OCI-LY7 (cell line): ENCODE measurements around the gene MAZ. TPM values are rescaled to one million over a fixed set of nuclear protein-coding genes. Genes with fewer than 3 reads are reported as not detected.

Experiments used
- BruUV-seq: library from RNA; stranded (reverse); fragments of 400-500 nt; replicated peaks from 2 replicates; lab custom pipeline; 2021; lab: Mats Ljungman, UMichigan
- CTCF ChIA-PET: fragments of 300-600 bp; sonication (Branson Sonifier 250); formaldehyde crosslinking; loops from one replicate; lab custom pipeline; 2022; ENCODE audit warnings: antibody characterized with exemption; ENCODE audit not compliant: unreplicated experiment; lab: Charles Lee
- POLR2A ChIA-PET: fragments of 300-600 bp; sonication (Branson Sonifier 250); formaldehyde crosslinking; loops from one replicate; lab custom pipeline; 2022; ENCODE audit warnings: antibody characterized with exemption; lab: Charles Lee
- DNase-seq: peaks from one replicate; pipeline ENCODE4 v3.0.0-alpha.2; 2015; ENCODE audit warnings: low spot score
- H2AFZ ChIP-seq: fragments of 200-600 bp; sonication (generic), shearing (Covaris generic); 2 replicates; pipeline ENCODE4 v1.6.1; 2014; ENCODE audit warnings: mild to moderate bottlenecking, antibody characterized with exemption, low read length, moderate library complexity
- H3K27ac ChIP-seq: fragments of 200-600 bp; sonication (generic); 2 replicates; pipeline ENCODE4 v1.5.1; 2014; ENCODE audit warnings: mixed run types, low read depth, mild to moderate bottlenecking, moderate library complexity, low read length, inconsistent platforms; ENCODE audit not compliant: poor library complexity, severe bottlenecking
- H3K36me3 ChIP-seq: fragments of 200-600 bp; sonication (generic); 2 replicates; pipeline ENCODE4 v1.6.1; 2014; ENCODE audit warnings: mild to moderate bottlenecking, antibody characterized with exemption, low read length, moderate library complexity, mixed read lengths; ENCODE audit not compliant: insufficient read depth
- H3K4me1 ChIP-seq: fragments of 200-600 bp; sonication (generic); 2 replicates; pipeline ENCODE4 v1.5.1; 2014; ENCODE audit warnings: mild to moderate bottlenecking, low read length; ENCODE audit not compliant: insufficient read depth, poor library complexity, severe bottlenecking
- H3K4me2 ChIP-seq: fragments of 200-600 bp; sonication (generic); 2 replicates; pipeline ENCODE4 v1.6.1; 2014; ENCODE audit warnings: mild to moderate bottlenecking, low read length
- H3K4me3 ChIP-seq: fragments of 200-600 bp; sonication (generic); 2 replicates; pipeline ENCODE4 v1.5.1; 2014; ENCODE audit warnings: mild to moderate bottlenecking, low read depth, low read length; ENCODE audit not compliant: poor library complexity, severe bottlenecking
- H3K79me2 ChIP-seq: fragments of 200-600 bp; sonication (generic); 2 replicates; pipeline ENCODE4 v1.6.1; 2016; ENCODE audit warnings: low read depth, mild to moderate bottlenecking, low read length, moderate library complexity, mixed read lengths; ENCODE audit not compliant: insufficient read depth
- H3K9me2 ChIP-seq: fragments of 200-600 bp; sonication (generic); 2 replicates; pipeline ENCODE4 v1.6.1; 2016; ENCODE audit warnings: mild to moderate bottlenecking, low read length, mixed read lengths; ENCODE audit not compliant: insufficient read depth
- H3K9me3 ChIP-seq: fragments of 200-600 bp; sonication (generic); 2 replicates; pipeline ENCODE4 v1.6.1; 2014; ENCODE audit warnings: mild to moderate bottlenecking, mixed run types, low read length, mixed read lengths
- H4K20me1 ChIP-seq: fragments of 200-600 bp; sonication (generic); 2 replicates; pipeline ENCODE4 v1.6.1; 2014; ENCODE audit warnings: mild to moderate bottlenecking, antibody characterized with exemption, low read length, moderate library complexity, mixed read lengths; ENCODE audit not compliant: insufficient read depth
- CTCF ChIP-seq: fragments of 200-600 bp; sonication (generic); conservative IDR thresholded peaks from 2 replicates; pipeline ENCODE4 v1.5.1; 2014; ENCODE audit warnings: mild to moderate bottlenecking, antibody characterized with exemption, low read length, moderate library complexity, mixed read lengths
- EZH2phosphoT487 ChIP-seq: fragments of 200-600 bp; sonication (generic); IDR thresholded peaks from 2 replicates; pipeline ENCODE4 v1.6.1; 2018; ENCODE audit warnings: low read depth, borderline replicate concordance, mild to moderate bottlenecking, mixed run types, antibody characterized with exemption, low read length, moderate library complexity, mixed read lengths
- intact Hi-C: fragments of 100-400 bp; cut with micrococcal nuclease; formaldehyde crosslinking; loops from one replicate; pipeline ENCODE4 v1.10.0; 2022; ENCODE audit not compliant: unreplicated experiment
- total RNA-seq, 2 experiments: library from RNA; depleted of rRNA in 1 of 2; stranded (reverse); fragments of >200 nt in 1 of 2; shearing (Covaris generic) in 1 of 2; gene quantifications; 2 replicates each; pipeline ENCODE4 v1.2.3, GENCODE V29; 2014 to 2022

Gene MAZ
- total RNA-seq, 2 experiments from 2014 or later, result 471 to 484 TPM

- no peaks in the 10 kb centered on the region for H4K20me1 ChIP-seq
- intact Hi-C loops, result no loop called here
These were observed 50.9 kb downstream of the MAZ start for GRCh38 chr16:29857133-29857760.

GRCh38 chr16:29858149-29858849, 52.0 kb downstream of the MAZ start:
- no peak overlapping the region for H3K4me3 ChIP-seq
- H3K9me2 ChIP-seq, result no peaks in the 10 kb centered on the region
- peaks cover 7% of the 10 kb centered on the region for H3K4me1 ChIP-seq
- TSS peak; percentile 55 for BruUV-seq
- POLR2A ChIA-PET, result no interaction called here
- no peaks in the 10 kb centered on the region for H3K9me3 ChIP-seq
- TF ChIP-seq CTCF, result no peak
- no peak for TF ChIP-seq EZH2phosphoT487
- no peak overlapping the region for H3K4me2 ChIP-seq
- CTCF ChIA-PET, result no interaction called here
- no peaks in the 10 kb centered on the region for H4K20me1 ChIP-seq
- no peak for DNase-seq
- H2AFZ ChIP-seq, result no peak overlapping the region
- intact Hi-C loops, result no loop called here
- peaks cover 23% of the 10 kb centered on the region; the same call in 1 of the 2 replicates for H3K36me3 ChIP-seq
- peaks cover 8% of the 10 kb centered on the region; the same call in 1 of the 2 replicates for H3K79me2 ChIP-seq
- H3K27ac ChIP-seq, result no peak overlapping the region

More at GRCh38 chr16:29857133-29857760, 50.9 kb downstream of the MAZ start:
- H3K4me2 ChIP-seq, result no peak overlapping the region
- no peak overlapping the region for H3K27ac ChIP-seq
- H3K9me2 ChIP-seq, result no peaks in the 10 kb centered on the region
- H3K4me1 ChIP-seq, result peaks cover 6% of the 10 kb centered on the region
- no peak for DNase-seq
- TF ChIP-seq CTCF (no peak), EZH2phosphoT487 (no peak)
- H2AFZ ChIP-seq, result no peak overlapping the region
- CTCF ChIA-PET, result no interaction called here
- POLR2A ChIA-PET, result interaction anchor here (0.6 kb wide), 1 partner anchor 70 kb away, joined by 3 read pairs; no protein-coding TSS in a partner anchor
- H3K36me3 ChIP-seq, result peaks cover 23% of the 10 kb centered on the region; the same call in 1 of the 2 replicates
- H3K79me2 ChIP-seq, result peaks cover 5% of the 10 kb centered on the region; the same call in 1 of the 2 replicates
- no peak overlapping the region for H3K4me3 ChIP-seq
- BruUV-seq, result no TSS peak
- no peaks in the 10 kb centered on the region for H3K9me3 ChIP-seq

DNA sequence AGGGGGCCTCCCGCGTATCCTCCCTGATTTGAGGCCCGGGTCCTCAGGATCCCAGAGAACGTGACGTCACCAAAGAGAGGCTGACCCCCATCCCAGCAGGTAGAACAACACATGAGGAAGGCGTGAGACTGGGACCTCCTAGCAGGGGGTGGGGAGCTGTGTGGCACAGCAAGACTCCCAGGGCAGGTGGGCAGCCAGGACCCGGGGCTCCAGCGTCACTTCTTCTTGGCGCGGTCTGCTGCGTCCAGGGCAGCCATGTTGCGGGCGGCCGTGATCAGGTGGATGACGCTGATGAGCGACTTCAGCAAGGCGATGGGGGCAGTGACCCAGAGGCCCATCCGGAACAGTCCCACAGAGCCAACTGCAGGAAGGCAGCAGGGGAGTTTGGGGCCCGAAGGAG, 52.6 kb downstream of the MAZ start:
- peaks cover 23% of the 10 kb centered on the region; the same call in 1 of the 2 replicates for H3K36me3 ChIP-seq
- no peak overlapping the region for H3K4me3 ChIP-seq
- TF ChIP-seq EZH2phosphoT487 (no peak), CTCF (no peak)
- H3K9me3 ChIP-seq, result no peaks in the 10 kb centered on the region
- CTCF ChIA-PET, result no interaction called here
- no peak overlapping the region for H3K27ac ChIP-seq
- no peaks in the 10 kb centered on the region for H3K9me2 ChIP-seq
- no peaks in the 10 kb centered on the region for H4K20me1 ChIP-seq
- no peak overlapping the region for H3K4me2 ChIP-seq
- peaks cover 8% of the 10 kb centered on the region; the same call in 1 of the 2 replicates for H3K79me2 ChIP-seq
- no TSS peak for BruUV-seq
- intact Hi-C loops, result no loop called here
- H3K4me1 ChIP-seq, result peaks cover 11% of the 10 kb centered on the region
- no peak overlapping the region for H2AFZ ChIP-seq
- POLR2A ChIA-PET, result no interaction called here
- DNase-seq, result no peak
